HL-60 (cell line): Measurements from ENCODE around the gene ARL13B.

Experiments used
- DNase-seq, 2 experiments: peaks; one replicate each; pipeline ENCODE4 v3.0.0-alpha.2; 2010 to 2020; ENCODE audit warnings: low read depth in 1 of 2, low spot score in 1 of 2
- H3K27ac ChIP-seq: fragments of 250-450 bp; sonication (Bioruptor Pico); replicated peaks from 2 replicates; pipeline ENCODE4 v1.5.1; 2020; ENCODE audit warnings: mild to moderate bottlenecking, moderate library complexity
- H3K27me3 ChIP-seq: fragments of 250-450 bp; sonication (Bioruptor Pico); 2 replicates; pipeline ENCODE4 v1.5.1; 2021; ENCODE audit warnings: mild to moderate bottlenecking, moderate library complexity; ENCODE audit not compliant: insufficient read depth, poor library complexity, severe bottlenecking
- H3K4me3 ChIP-seq: replicated peaks from 2 replicates; pipeline ENCODE4 v1.5.1; 2011; ENCODE audit warnings: mild to moderate bottlenecking, control low read depth, low read length; ENCODE audit not compliant: insufficient read depth
- CTCF ChIP-seq: IDR thresholded peaks from one replicate; pipeline ENCODE4 v1.5.1; 2011; ENCODE audit warnings: low read length, control low read depth, inconsistent platforms; ENCODE audit not compliant: insufficient read depth
- GABPA ChIP-seq: IDR thresholded peaks from 2 replicates; pipeline ENCODE4 v1.6.1; 2012; ENCODE audit warnings: low read depth
- POLR2AphosphoS5 ChIP-seq: IDR thresholded peaks from 2 replicates; pipeline ENCODE4 v1.6.1; 2012; ENCODE audit warnings: low read depth
- REST ChIP-seq: IDR thresholded peaks from 2 replicates; pipeline ENCODE4 v1.6.1; 2012; ENCODE audit warnings: low read depth; ENCODE audit not compliant: insufficient replicate concordance
- SPI1 ChIP-seq: IDR thresholded peaks from 2 replicates; pipeline ENCODE4 v1.6.1; 2012; ENCODE audit warnings: low read depth, mild to moderate bottlenecking, borderline replicate concordance

Gene ARL13B

DNA sequence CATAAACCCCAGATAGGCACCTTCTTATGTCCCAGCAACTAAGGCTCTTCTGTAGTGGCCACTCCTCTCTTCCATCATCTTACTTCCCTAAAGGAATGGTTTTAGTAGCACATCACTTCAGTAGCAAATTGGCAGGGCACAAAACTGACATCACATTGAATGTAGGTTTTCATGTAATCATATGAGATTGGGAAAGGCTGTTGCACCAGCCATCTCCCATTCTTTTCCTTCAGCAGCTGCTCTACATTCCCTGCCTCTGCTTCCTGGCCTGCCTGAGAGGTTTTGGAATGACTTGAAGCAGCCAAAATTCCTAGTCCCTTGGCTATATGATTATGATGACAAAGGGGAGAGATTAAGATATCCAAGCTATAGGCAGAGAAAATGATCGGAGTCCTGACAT is 119.4 kb downstream of the ARL13B start:
- H3K27me3 ChIP-seq = no peaks in the 10 kb centered on the region
- no peak overlapping the region for H3K4me3 ChIP-seq
- no peak overlapping the region; the same call in 1 of the 2 replicates for H3K27ac ChIP-seq
- DNase-seq = no peak
- TF ChIP-seq SPI1 = no peak
- TF ChIP-seq POLR2AphosphoS5 = no peak
- no peak for TF ChIP-seq REST
- TF ChIP-seq GABPA = no peak
- no peak for TF ChIP-seq CTCF

DNA sequence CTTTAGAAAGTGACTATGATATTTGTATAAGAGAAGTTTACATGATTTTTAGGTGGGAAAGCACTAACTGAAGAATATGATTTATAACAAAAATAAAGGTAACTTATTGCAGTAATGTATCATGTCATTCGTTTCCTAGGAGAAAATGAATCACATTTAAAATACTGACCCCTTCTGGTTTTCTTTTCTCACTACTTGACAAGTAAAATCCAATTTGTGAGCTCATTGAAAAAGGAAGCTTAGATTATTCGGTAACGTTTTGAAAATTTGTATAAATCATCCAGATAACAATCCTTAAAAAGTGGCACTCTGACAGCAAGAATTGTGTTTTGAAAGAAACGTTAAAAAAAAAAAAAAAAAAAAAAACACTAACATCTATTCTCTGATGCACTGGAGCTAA is 121.9 kb downstream of the ARL13B start:
- no peak for DNase-seq
- Histone ChIP-seq H3K27ac (no peak overlapping the region), H3K4me3 (no peak overlapping the region), H3K27me3 (no peaks in the 10 kb centered on the region)
- TF ChIP-seq SPI1 (no peak), CTCF (no peak), REST (no peak), POLR2AphosphoS5 (no peak), GABPA (no peak)
